Endodermal cell (in vitro differentiated cells): ENCODE measurements around the gene GDF7. TPM values are rescaled to one million over a fixed set of nuclear protein-coding genes. Genes with fewer than 3 reads are reported as not detected.

Experiments
- DNase-seq: peaks from one replicate; pipeline ENCODE4 v3.0.0-alpha.2; 2017
- H3K27ac ChIP-seq: 2 replicates; pipeline ENCODE4 v1.5.1; 2013; ENCODE audit warnings: mild to moderate bottlenecking, low read depth, low read length, moderate library complexity
- H3K27me3 ChIP-seq: 2 replicates; pipeline ENCODE4 v1.6.1; 2013; ENCODE audit warnings: mild to moderate bottlenecking, low read length, moderate library complexity; ENCODE audit not compliant: insufficient read depth, control insufficient read depth, poor library complexity, severe bottlenecking
- H3K36me3 ChIP-seq: 2 replicates; pipeline ENCODE4 v1.7.0; 2013; ENCODE audit warnings: mild to moderate bottlenecking, low read length, moderate library complexity; ENCODE audit not compliant: control insufficient read depth, insufficient read depth
- H3K4me1 ChIP-seq: one replicate; pipeline ENCODE4 v1.7.0; 2013; ENCODE audit warnings: low read length; ENCODE audit not compliant: control insufficient read depth, insufficient read depth
- H3K4me3 ChIP-seq: 2 replicates; pipeline ENCODE4 v1.5.1; 2013; ENCODE audit warnings: mild to moderate bottlenecking, low read length, moderate library complexity
- H3K9ac ChIP-seq: 2 replicates; pipeline ENCODE4 v1.6.1; 2013; ENCODE audit warnings: mild to moderate bottlenecking, low read length, moderate library complexity; ENCODE audit not compliant: poor library complexity, severe bottlenecking; ENCODE audit errors: extremely low read depth
- H3K9me3 ChIP-seq: 2 replicates; pipeline ENCODE4 v1.6.1; 2013; ENCODE audit warnings: mild to moderate bottlenecking, low read length, moderate library complexity; ENCODE audit not compliant: control insufficient read depth
- H3K27ac Mint-ChIP-seq: 2 replicates; pipeline ENCODE4 v1.8.0; 2020; ENCODE audit warnings: mixed read lengths
- H3K27me3 Mint-ChIP-seq: 2 replicates; pipeline ENCODE4 v1.8.0; 2021; ENCODE audit warnings: mild to moderate bottlenecking, mixed read lengths; ENCODE audit not compliant: insufficient read depth
- H3K36me3 Mint-ChIP-seq: 2 replicates; pipeline ENCODE4 v1.8.0; 2020; ENCODE audit warnings: low read depth, mixed read lengths
- H3K4me1 Mint-ChIP-seq: 2 replicates; pipeline ENCODE4 v1.8.0; 2020; ENCODE audit warnings: mixed read lengths
- H3K4me3 Mint-ChIP-seq: 2 replicates; pipeline ENCODE4 v1.8.0; 2020; ENCODE audit warnings: mild to moderate bottlenecking, moderate library complexity, mixed read lengths
- H3K9me3 Mint-ChIP-seq: 2 replicates; pipeline ENCODE4 v1.8.0; 2020; ENCODE audit warnings: mild to moderate bottlenecking, mixed read lengths
- CTCF ChIP-seq: fragments of 200-600 bp; sonication (generic); conservative IDR thresholded peaks from 2 replicates; pipeline ENCODE4 v1.5.0; 2021; ENCODE audit warnings: antibody characterized with exemption, mild to moderate bottlenecking
- WGBS, 2 experiments: methylation state at CpG; one replicate each; pipeline versions ENCODE4 v1.1.5 to v1.1.7; 2013; ENCODE audit warnings: missing lambda C conversion rate in 2 of 2, mixed read lengths in 1 of 2; ENCODE audit not compliant: insufficient coverage in 1 of 2, insufficient read length in 1 of 2; 5-methylcytosine and 5-hydroxymethylcytosine counted together
- total RNA-seq, 2 donors: library from RNA; stranded (reverse); fragmentation: NEBNext Ultra II Directional in 1 of 2; extraction: Animal tissue kit (Norgen Biotek cat#: 25700) in 1 of 2; gene quantifications; 2 replicates in 1 of 2; 3 replicates in 1 of 2; pipeline ENCODE4 v1.2.1, GENCODE V29; 2021

The GDF7 gene
- total RNA-seq, 2 donors from 2014 or later = 0.07 to 0.09 TPM

GRCh38 chr2:20626392-20626697 is 40.6 kb upstream of the GDF7 start:
- no peak for TF ChIP-seq CTCF
- WGBS, 2 experiments = 97% methylated on average over 2 of the region's 2 CpGs; no CpG with 5 or more reads in 1 of the 2 experiments
- H3K4me3 Mint-ChIP-seq = no peak overlapping the region
- no peak overlapping the region for H3K27ac Mint-ChIP-seq
- no peaks in the 10 kb centered on the region for H3K27me3 Mint-ChIP-seq
- Histone ChIP-seq H3K4me1 (peaks cover 6% of the 10 kb centered on the region), H3K36me3 (peaks cover 4% of the 10 kb centered on the region), H3K4me3 (no peak overlapping the region), H3K27ac (no peak overlapping the region), H3K9ac (no peak overlapping the region), H3K9me3 (no peaks in the 10 kb centered on the region), H3K27me3 (no peaks in the 10 kb centered on the region)
- DNase-seq = no peak
- H3K9me3 Mint-ChIP-seq = no peaks in the 10 kb centered on the region
- H3K36me3 Mint-ChIP-seq = peaks cover 6% of the 10 kb centered on the region
- H3K4me1 Mint-ChIP-seq = peaks cover 16% of the 10 kb centered on the region

- H3K27me3 Mint-ChIP-seq = no peaks in the 10 kb centered on the region
- no peak overlapping the region for H3K4me3 ChIP-seq
- H3K36me3 ChIP-seq = peaks cover 4% of the 10 kb centered on the region
- no peaks in the 10 kb centered on the region for H3K27me3 ChIP-seq
- H3K4me1 ChIP-seq = peaks cover under 1% of the 10 kb centered on the region
- WGBS, 2 experiments = 93 to 96% methylated on average over 10 to 20 of the region's 20 CpGs
- H3K9me3 Mint-ChIP-seq = no peaks in the 10 kb centered on the region
- no peak overlapping the region for H3K4me3 Mint-ChIP-seq
- no peak overlapping the region for H3K27ac Mint-ChIP-seq
- peaks cover 6% of the 10 kb centered on the region for H3K36me3 Mint-ChIP-seq
- peaks cover 16% of the 10 kb centered on the region for H3K4me1 Mint-ChIP-seq
- peak; percentile 47 for DNase-seq
- H3K9ac ChIP-seq = no peak overlapping the region
- no peak overlapping the region for H3K27ac ChIP-seq
- no peaks in the 10 kb centered on the region for H3K9me3 ChIP-seq
- TF ChIP-seq CTCF = no peak
Measured at GRCh38 chr2:20626698-20627513, 40.0 kb upstream of the GDF7 start.

DNA sequence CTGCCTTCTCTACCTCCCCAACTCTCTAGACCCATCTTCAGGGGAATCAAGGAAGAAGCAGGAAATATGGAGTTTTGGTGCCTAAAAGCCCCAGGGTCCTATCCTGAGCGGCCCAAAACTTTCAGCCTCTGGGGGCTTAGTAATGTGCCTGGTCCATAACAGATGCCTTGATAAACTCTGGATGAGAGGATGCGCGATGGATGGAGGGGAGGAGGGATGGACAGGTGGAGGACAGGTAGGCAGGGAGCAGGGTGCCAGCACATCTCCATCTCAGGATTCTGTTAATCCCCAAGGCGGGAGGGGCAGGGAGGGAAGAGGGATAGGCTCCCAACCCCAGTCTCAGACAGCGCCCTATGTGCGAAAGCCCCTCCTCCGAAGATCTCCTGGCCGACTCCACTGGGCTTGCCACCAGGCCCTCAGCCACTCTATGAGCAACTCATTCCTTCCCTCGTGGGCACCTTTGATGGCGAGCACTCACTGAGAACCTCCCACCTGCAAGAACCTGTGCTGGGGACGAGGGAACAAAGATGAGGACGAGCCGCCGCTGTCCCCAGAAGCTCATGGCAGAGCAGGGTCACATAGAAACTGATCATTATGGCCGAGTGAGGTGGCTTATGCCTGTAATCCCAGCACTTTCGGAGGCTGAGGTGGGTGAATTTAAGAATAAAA is 39.1 kb upstream of the GDF7 start:
- DNase-seq = no peak
- no peak overlapping the region for H3K27ac ChIP-seq
- Mint-ChIP-seq H3K27me3 (no peaks in the 10 kb centered on the region), H3K27ac (no peak overlapping the region), H3K4me1 (peaks cover 16% of the 10 kb centered on the region), H3K36me3 (peaks cover 5% of the 10 kb centered on the region), H3K9me3 (no peaks in the 10 kb centered on the region), H3K4me3 (no peak overlapping the region)
- 87 to 94% methylated on average over 10 to 16 of the region's 16 CpGs for WGBS, 2 experiments
- no peak for TF ChIP-seq CTCF
- H3K4me3 ChIP-seq = no peak overlapping the region
- H3K4me1 ChIP-seq = no peaks in the 10 kb centered on the region
- no peaks in the 10 kb centered on the region for H3K9me3 ChIP-seq
- H3K36me3 ChIP-seq = peaks cover 4% of the 10 kb centered on the region
- H3K27me3 ChIP-seq = no peaks in the 10 kb centered on the region
- no peak overlapping the region for H3K9ac ChIP-seq
